ENCODE measurements around the gene GPR87. TPM values are rescaled to one million over a fixed set of nuclear protein-coding genes. Genes with fewer than 3 reads are reported as not detected.

Gene GPR87
- total RNA-seq, 1 donor from 2014 or later: 13.5 TPM

- no peak for DNase-seq (ENCODE audit: low spot score)
Observed at GRCh38 chr3:151315846-151316245, 774 bp downstream of the GPR87 start.

GRCh38 chr3:151315136-151315535 is 1.5 kb downstream of the GPR87 start:
- DNase-seq (ENCODE audit: low spot score): no peak

GRCh38 chr3:151314593-151314992 is 2.0 kb downstream of the GPR87 start:
- no peak for DNase-seq (ENCODE audit: low spot score)

- no peak for DNase-seq (ENCODE audit: low spot score)
Observed at GRCh38 chr3:151314137-151314536, 2.5 kb downstream of the GPR87 start.

GRCh38 chr3:151312972-151313371 is 3.6 kb downstream of the GPR87 start:
- no peak for DNase-seq (ENCODE audit: low spot score)

- no peak for DNase-seq (ENCODE audit: low spot score)
Observed at GRCh38 chr3:151309566-151309965, 7.1 kb downstream of the GPR87 start.

- no peak for DNase-seq (ENCODE audit: low spot score)
Observed at GRCh38 chr3:151307583-151308488, 8.8 kb downstream of the GPR87 start.

- DNase-seq (ENCODE audit: low spot score): no peak
Observed at GRCh38 chr3:151307131-151307530, 9.5 kb downstream of the GPR87 start.

GRCh38 chr3:151306168-151306810 is 10.3 kb downstream of the GPR87 start:
- no peak for DNase-seq (ENCODE audit: low spot score)

- DNase-seq (ENCODE audit: low spot score): no peak
Observed at GRCh38 chr3:151305775-151306151, 10.9 kb downstream of the GPR87 start.

GRCh38 chr3:151305060-151305774 is 11.4 kb downstream of the GPR87 start:
- peak; percentile 79 for DNase-seq (ENCODE audit: low spot score)

- DNase-seq (ENCODE audit: low spot score): no peak
Observed at GRCh38 chr3:151303751-151304150, 12.9 kb downstream of the GPR87 start.

GRCh38 chr3:151301787-151302186 is 14.8 kb downstream of the GPR87 start:
- no peak for DNase-seq (ENCODE audit: low spot score)

- no peak for DNase-seq (ENCODE audit: low spot score)
Observed at GRCh38 chr3:151300539-151300938, 16.1 kb downstream of the GPR87 start.

- no peak for DNase-seq (ENCODE audit: low spot score)
Observed at GRCh38 chr3:151299006-151299405, 17.6 kb downstream of the GPR87 start.

GRCh38 chr3:151297429-151297828 is 19.2 kb downstream of the GPR87 start:
- DNase-seq (ENCODE audit: low spot score): no peak

- no peak for DNase-seq (ENCODE audit: low spot score)
Observed at GRCh38 chr3:151296226-151296625, 20.4 kb downstream of the GPR87 start.

GRCh38 chr3:151293127-151293526 is 23.5 kb downstream of the GPR87 start:
- no peak for DNase-seq (ENCODE audit: low spot score)

GRCh38 chr3:151290673-151291072 is 25.9 kb downstream of the GPR87 start:
- DNase-seq (ENCODE audit: low spot score): no peak

GRCh38 chr3:151289445-151289844 is 27.2 kb downstream of the GPR87 start:
- no peak for DNase-seq (ENCODE audit: low spot score)

- no peak for DNase-seq (ENCODE audit: low spot score)
Observed at GRCh38 chr3:151285940-151286339, 30.7 kb downstream of the GPR87 start.

GRCh38 chr3:151283907-151284461 is 32.6 kb downstream of the GPR87 start:
- peak; percentile 50 for DNase-seq (ENCODE audit: low spot score)

Measured in ureter (tissue), 1 donor.